ENCODE data around the gene MERTK.
"Not testable (repeated sequence)": the region's sequence is repeated elsewhere in the genome, so short reads cannot be mapped to it uniquely, and the experiment has no call there.

Gene MERTK

GRCh38 chr2:111954602-111955332 is 56.4 kb downstream of the MERTK start:
- DNase-seq (ENCODE audit: low read depth), result no peak
- H3K4me3 ChIP-seq (ENCODE audit: control insufficient read depth, low read depth, low read length), result no peak overlapping the region
- no peak for TF ChIP-seq CTCF (IDR thresholded peaks at IDR 0.05; ENCODE audit: control insufficient read depth, insufficient read depth, low read depth, low read length, missing control alignments)

GRCh38 chr2:111957872-111958354 is 59.5 kb downstream of the MERTK start:
- TF ChIP-seq CTCF (IDR thresholded peaks at IDR 0.05; ENCODE audit: control insufficient read depth, insufficient read depth, low read depth, low read length, missing control alignments), result no peak
- DNase-seq (ENCODE audit: low read depth), result no peak
- no peak overlapping the region for H3K4me3 ChIP-seq (ENCODE audit: control insufficient read depth, low read depth, low read length)

- no peak overlapping the region for H3K4me3 ChIP-seq (ENCODE audit: control insufficient read depth, low read depth, low read length)
- TF ChIP-seq CTCF (IDR thresholded peaks at IDR 0.05; ENCODE audit: control insufficient read depth, insufficient read depth, low read depth, low read length, missing control alignments), result no peak
- no peak for DNase-seq (ENCODE audit: low read depth)
Measured at GRCh38 chr2:111958901-111959300, 60.5 kb downstream of the MERTK start.

GRCh38 chr2:111961663-111962062 is 63.3 kb downstream of the MERTK start:
- no peak for DNase-seq (ENCODE audit: low read depth)
- no peak for TF ChIP-seq CTCF (IDR thresholded peaks at IDR 0.05; ENCODE audit: control insufficient read depth, insufficient read depth, low read depth, low read length, missing control alignments)
- no peak overlapping the region for H3K4me3 ChIP-seq (ENCODE audit: control insufficient read depth, low read depth, low read length)

GRCh38 chr2:111963086-111963485 is 64.7 kb downstream of the MERTK start:
- DNase-seq (ENCODE audit: low read depth); H3K4me3 ChIP-seq (ENCODE audit: control insufficient read depth, low read depth, low read length): not testable (repeated sequence)

GRCh38 chr2:111963508-111963907 is 65.1 kb downstream of the MERTK start:
- not testable (repeated sequence) for H3K4me3 ChIP-seq (ENCODE audit: control insufficient read depth, low read depth, low read length); DNase-seq (ENCODE audit: low read depth)

GRCh38 chr2:111965062-111965461 is 66.7 kb downstream of the MERTK start:
- no peak for TF ChIP-seq CTCF (IDR thresholded peaks at IDR 0.05; ENCODE audit: control insufficient read depth, insufficient read depth, low read depth, low read length, missing control alignments)

GRCh38 chr2:111966241-111966640 is 67.8 kb downstream of the MERTK start:
- no peak for DNase-seq (ENCODE audit: low read depth)
- H3K4me3 ChIP-seq (ENCODE audit: control insufficient read depth, low read depth, low read length), result no peak overlapping the region
- no peak for TF ChIP-seq CTCF (IDR thresholded peaks at IDR 0.05; ENCODE audit: control insufficient read depth, insufficient read depth, low read depth, low read length, missing control alignments)

More at GRCh38 chr2:111965062-111965461, 66.7 kb downstream of the MERTK start:
- no peak for DNase-seq (ENCODE audit: low read depth)
- no peak overlapping the region for H3K4me3 ChIP-seq (ENCODE audit: control insufficient read depth, low read depth, low read length)

Data from AG09309 (cell line).